ENCODE measurements around the gene CAMK1D. TPM values are rescaled to one million over a fixed set of nuclear protein-coding genes. Genes with fewer than 3 reads are reported as not detected.

Gene CAMK1D
- total and polyA plus RNA-seq, 2 experiments from 2014 or later, result 3.5 to 6.0 TPM

DNA sequence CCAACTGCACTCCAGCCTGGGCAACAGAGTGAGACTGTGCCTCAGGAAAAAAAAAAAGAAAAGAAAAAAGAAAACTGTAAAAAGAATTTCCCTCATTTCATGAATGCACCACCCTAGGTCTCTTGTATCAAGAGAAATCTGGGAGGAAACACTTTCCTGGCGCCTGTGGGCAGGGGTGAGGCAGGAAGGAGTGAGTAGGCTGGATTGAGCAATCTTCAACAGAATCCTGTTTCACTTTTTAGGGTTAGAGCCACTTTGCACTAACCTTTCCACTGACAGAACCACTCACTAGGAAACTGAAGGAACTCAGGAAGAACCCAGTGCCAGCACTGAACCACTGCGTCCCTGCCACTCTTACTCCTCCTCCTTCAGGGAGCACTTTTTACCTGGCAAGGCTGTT lies 370.0 kb downstream of the CAMK1D start:
- Histone ChIP-seq H2AFZ (no peak overlapping the region), H3K36me3 (replicated peaks; ENCODE audit: insufficient read depth, low read depth) (no peaks in the 10 kb centered on the region), H3K27me3 (no peaks in the 10 kb centered on the region), H3K9me2 (replicated peaks; ENCODE audit: insufficient read depth) (no peaks in the 10 kb centered on the region), H3K79me2 (no peaks in the 10 kb centered on the region), H3K4me2 (no peak overlapping the region), H3K4me3 (no peak overlapping the region), H3K27ac (peak overlapping the region; percentile 80), H3K9me3 (ENCODE audit: low read depth) (no peaks in the 10 kb centered on the region), H4K20me1 (ENCODE audit: insufficient read depth, poor library complexity, severe bottlenecking) (no peaks in the 10 kb centered on the region), H3K4me1 (ENCODE audit: insufficient read depth) (peaks cover 17% of the 10 kb centered on the region)
- whole genome bisulfite sequencing (ENCODE audit: low lambda C conversion rate, missing lambda C conversion rate), result 90% methylated on average over 2 of the region's 2 CpGs
- TF ChIP-seq EZH2phosphoT487 (IDR thresholded peaks at IDR 0.05; ENCODE audit: low read depth, severe bottlenecking, unreplicated experiment), result no peak
- TF ChIP-seq, protein P1, sequence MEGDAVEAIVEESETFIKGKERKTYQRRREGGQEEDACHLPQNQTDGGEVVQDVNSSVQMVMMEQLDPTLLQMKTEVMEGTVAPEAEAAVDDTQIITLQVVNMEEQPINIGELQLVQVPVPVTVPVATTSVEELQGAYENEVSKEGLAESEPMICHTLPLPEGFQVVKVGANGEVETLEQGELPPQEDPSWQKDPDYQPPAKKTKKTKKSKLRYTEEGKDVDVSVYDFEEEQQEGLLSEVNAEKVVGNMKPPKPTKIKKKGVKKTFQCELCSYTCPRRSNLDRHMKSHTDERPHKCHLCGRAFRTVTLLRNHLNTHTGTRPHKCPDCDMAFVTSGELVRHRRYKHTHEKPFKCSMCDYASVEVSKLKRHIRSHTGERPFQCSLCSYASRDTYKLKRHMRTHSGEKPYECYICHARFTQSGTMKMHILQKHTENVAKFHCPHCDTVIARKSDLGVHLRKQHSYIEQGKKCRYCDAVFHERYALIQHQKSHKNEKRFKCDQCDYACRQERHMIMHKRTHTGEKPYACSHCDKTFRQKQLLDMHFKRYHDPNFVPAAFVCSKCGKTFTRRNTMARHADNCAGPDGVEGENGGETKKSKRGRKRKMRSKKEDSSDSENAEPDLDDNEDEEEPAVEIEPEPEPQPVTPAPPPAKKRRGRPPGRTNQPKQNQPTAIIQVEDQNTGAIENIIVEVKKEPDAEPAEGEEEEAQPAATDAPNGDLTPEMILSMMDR (IDR thresholded peaks at IDR 0.05; ENCODE audit: poor library complexity), result no peak
- no peak for TF ChIP-seq EZH2 (IDR thresholded peaks at IDR 0.05; ENCODE audit: borderline replicate concordance)
- no peak for DNase-seq (ENCODE audit: low spot score)

GRCh38 chr10:12720217-12720981 lies 371.1 kb downstream of the CAMK1D start:
- no peaks in the 10 kb centered on the region for H4K20me1 ChIP-seq (ENCODE audit: insufficient read depth, poor library complexity, severe bottlenecking)
- H3K4me2 ChIP-seq, result peak overlapping the region; percentile 29
- 39% methylated on average over 9 of the region's 9 CpGs for WGBS (ENCODE audit: low lambda C conversion rate, missing lambda C conversion rate)
- H3K27ac ChIP-seq, result peak overlapping the region; percentile 90
- peak; percentile 93 for DNase-seq (ENCODE audit: low spot score)
- H3K36me3 ChIP-seq (replicated peaks; ENCODE audit: insufficient read depth, low read depth), result no peaks in the 10 kb centered on the region
- no peak overlapping the region for H3K4me3 ChIP-seq
- no peaks in the 10 kb centered on the region for H3K9me2 ChIP-seq (replicated peaks; ENCODE audit: insufficient read depth)
- H3K4me1 ChIP-seq (ENCODE audit: insufficient read depth), result peaks cover 17% of the 10 kb centered on the region
- no peaks in the 10 kb centered on the region for H3K9me3 ChIP-seq (ENCODE audit: low read depth)
- no peaks in the 10 kb centered on the region for H3K27me3 ChIP-seq
- H3K79me2 ChIP-seq, result no peaks in the 10 kb centered on the region
- TF ChIP-seq EZH2phosphoT487 (IDR thresholded peaks at IDR 0.05; ENCODE audit: low read depth, severe bottlenecking, unreplicated experiment) (peak; percentile 79), EZH2 (IDR thresholded peaks at IDR 0.05; ENCODE audit: borderline replicate concordance) (no peak)
- no peak overlapping the region for H2AFZ ChIP-seq

DNA sequence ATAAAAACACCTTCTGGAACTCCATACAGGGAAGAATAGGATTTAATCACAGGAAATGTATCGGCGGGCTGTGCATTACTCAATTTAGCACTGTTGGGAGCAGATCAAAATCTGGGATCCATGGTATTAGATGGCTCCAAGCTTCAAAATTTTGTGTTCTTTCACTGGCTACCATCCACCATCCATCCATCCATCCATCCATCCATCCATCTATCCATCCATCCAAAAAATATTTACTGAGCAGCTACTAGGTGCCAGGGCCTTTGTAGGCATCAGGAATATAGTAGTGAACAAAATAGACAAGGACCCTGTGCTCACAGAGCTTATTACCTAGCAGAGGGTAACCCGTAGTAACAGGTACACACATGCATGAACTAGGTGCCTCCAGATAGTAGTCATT lies 372.0 kb downstream of the CAMK1D start:
- Histone ChIP-seq H2AFZ (no peak overlapping the region), H3K4me1 (ENCODE audit: insufficient read depth) (peaks cover 17% of the 10 kb centered on the region), H4K20me1 (ENCODE audit: insufficient read depth, poor library complexity, severe bottlenecking) (no peaks in the 10 kb centered on the region), H3K27ac (peak overlapping the region; percentile 90), H3K9me2 (replicated peaks; ENCODE audit: insufficient read depth) (no peaks in the 10 kb centered on the region), H3K79me2 (no peaks in the 10 kb centered on the region), H3K4me2 (peak overlapping the region; percentile 29), H3K4me3 (no peak overlapping the region), H3K36me3 (replicated peaks; ENCODE audit: insufficient read depth, low read depth) (no peaks in the 10 kb centered on the region), H3K9me3 (ENCODE audit: low read depth) (no peaks in the 10 kb centered on the region), H3K27me3 (no peaks in the 10 kb centered on the region)
- TF ChIP-seq, protein P1 (IDR thresholded peaks at IDR 0.05; ENCODE audit: poor library complexity), result no peak
- no peak for DNase-seq (ENCODE audit: low spot score)
- WGBS (ENCODE audit: low lambda C conversion rate, missing lambda C conversion rate), result 99% methylated on average over 3 of the region's 3 CpGs

DNA sequence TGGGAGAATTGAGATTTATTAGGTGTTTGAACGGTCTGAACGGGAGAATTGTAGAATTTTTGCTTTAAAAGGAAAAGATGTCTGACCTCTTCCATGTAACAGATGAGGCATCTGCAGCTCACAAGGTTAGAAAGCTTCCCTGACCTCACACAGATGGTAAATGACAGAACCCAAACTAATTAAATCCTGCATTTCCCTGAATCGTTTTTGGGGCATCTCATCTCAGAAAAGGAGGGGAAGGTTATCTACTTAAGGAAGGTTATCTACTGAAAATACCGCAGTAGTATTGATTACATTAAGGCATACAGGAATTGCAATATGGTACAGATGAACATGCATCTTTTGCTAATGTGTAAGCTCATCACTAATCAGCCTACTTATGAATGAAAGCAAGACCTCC lies 373.9 kb downstream of the CAMK1D start:
- TF ChIP-seq, protein P1 (IDR thresholded peaks at IDR 0.05; ENCODE audit: poor library complexity), result no peak
- TF ChIP-seq EZH2phosphoT487 (IDR thresholded peaks at IDR 0.05; ENCODE audit: low read depth, severe bottlenecking, unreplicated experiment), result no peak
- Histone ChIP-seq H3K9me3 (ENCODE audit: low read depth) (no peaks in the 10 kb centered on the region), H3K9me2 (replicated peaks; ENCODE audit: insufficient read depth) (no peaks in the 10 kb centered on the region), H3K36me3 (replicated peaks; ENCODE audit: insufficient read depth, low read depth) (no peaks in the 10 kb centered on the region), H3K79me2 (no peaks in the 10 kb centered on the region), H2AFZ (no peak overlapping the region), H3K4me1 (ENCODE audit: insufficient read depth) (peaks cover 22% of the 10 kb centered on the region), H3K4me2 (no peak overlapping the region), H4K20me1 (ENCODE audit: insufficient read depth, poor library complexity, severe bottlenecking) (no peaks in the 10 kb centered on the region), H3K4me3 (no peak overlapping the region), H3K27me3 (no peaks in the 10 kb centered on the region), H3K27ac (no peak overlapping the region)
- WGBS (ENCODE audit: low lambda C conversion rate, missing lambda C conversion rate), result 58% methylated on average over 4 of the region's 4 CpGs
- no peak for DNase-seq (ENCODE audit: low spot score)

All from hepatocyte (in vitro differentiated cells).